CD14-positive monocyte (primary cell): ENCODE measurements around the gene PANK1. TPM values are rescaled to one million over a fixed set of nuclear protein-coding genes. Genes with fewer than 3 reads are reported as not detected.

ENCODE experiments used
- DNase-seq, 3 donors: peaks; one replicate each; pipeline ENCODE4 v3.0.0-alpha.2; 2011 to 2022
- H2AFZ ChIP-seq: 2 replicates; pipeline ENCODE4 v1.6.0; 2012; ENCODE audit warnings: mild to moderate bottlenecking, low read depth, low read length, inconsistent platforms; ENCODE audit not compliant: insufficient read depth, poor library complexity, severe bottlenecking
- H3K27ac ChIP-seq, 2 donors: 1 replicate in 1 of 2; 2 replicates in 1 of 2; pipeline ENCODE4 v1.5.1; 2012 to 2013; ENCODE audit warnings: low read length in 2 of 2, control low read depth in 1 of 2, inconsistent platforms in 1 of 2, low read depth in 1 of 2, mild to moderate bottlenecking in 1 of 2
- H3K27me3 ChIP-seq, 2 donors: one replicate each; pipeline versions ENCODE4 v1.6.0 to v1.6.1; 2011 to 2013; ENCODE audit warnings: low read length in 2 of 2; ENCODE audit not compliant: control insufficient read depth in 2 of 2, insufficient read depth in 2 of 2
- H3K36me3 ChIP-seq, 2 donors: replicated peaks in 1 of 2; 1 replicate in 1 of 2; 2 replicates in 1 of 2; pipeline versions ENCODE4 v1.5.1 to v1.6.1; 2012 to 2013; ENCODE audit warnings: low read length in 2 of 2, control low read depth in 1 of 2, inconsistent platforms in 1 of 2, mild to moderate bottlenecking in 1 of 2; ENCODE audit not compliant: insufficient read depth in 2 of 2, control insufficient read depth in 1 of 2
- H3K4me1 ChIP-seq, 2 donors: 1 replicate in 1 of 2; 2 replicates in 1 of 2; pipeline versions ENCODE4 v1.5.1 to v1.6.1; 2012 to 2013; ENCODE audit warnings: low read length in 2 of 2, control low read depth in 1 of 2, inconsistent platforms in 1 of 2, mild to moderate bottlenecking in 1 of 2, moderate library complexity in 1 of 2; ENCODE audit not compliant: insufficient read depth in 2 of 2, control insufficient read depth in 1 of 2
- H3K4me2 ChIP-seq: replicated peaks from 2 replicates; pipeline ENCODE3; 2012; ENCODE audit warnings: low read length, moderate library complexity, mild to moderate bottlenecking; ENCODE audit not compliant: poor library complexity, severe bottlenecking; ENCODE audit errors: extremely low read depth
- H3K4me3 ChIP-seq, 3 experiments: fragments of 200-600 bp in 1 of 3; sonication (generic) in 1 of 3; replicated peaks in 1 of 3; 1 replicate in 2 of 3; 2 replicates in 1 of 3; pipeline ENCODE4 v1.5.1; 2011 to 2013; ENCODE audit warnings: low read length in 3 of 3, mild to moderate bottlenecking in 3 of 3, control low read depth in 2 of 3, low read depth in 2 of 3, inconsistent platforms in 1 of 3, moderate library complexity in 1 of 3
- H3K79me2 ChIP-seq: 2 replicates; pipeline ENCODE4 v1.6.0; 2012; ENCODE audit warnings: mild to moderate bottlenecking, control low read depth, inconsistent platforms, low read length, moderate library complexity; ENCODE audit not compliant: insufficient read depth
- H3K9ac ChIP-seq: 2 replicates; pipeline ENCODE4 v1.6.0; 2017; ENCODE audit warnings: low read length, mild to moderate bottlenecking; ENCODE audit not compliant: insufficient read depth, poor library complexity, severe bottlenecking
- H3K9me3 ChIP-seq, 2 donors: replicated peaks in 1 of 2; 1 replicate in 1 of 2; 2 replicates in 1 of 2; pipeline versions ENCODE4 v1.5.1 to v1.6.1; 2012 to 2013; ENCODE audit warnings: low read length in 2 of 2, control low read depth in 1 of 2; ENCODE audit not compliant: control insufficient read depth in 1 of 2, insufficient read depth in 1 of 2
- H4K20me1 ChIP-seq: 2 replicates; pipeline ENCODE4 v1.6.0; 2012; ENCODE audit warnings: mild to moderate bottlenecking, low read length, control low read depth, moderate library complexity; ENCODE audit not compliant: insufficient read depth
- H3K27ac Mint-ChIP-seq, 7 donors: one replicate each; pipeline ENCODE4 v1.8.0; 2020; ENCODE audit warnings: mild to moderate bottlenecking in 7 of 7, mixed read lengths in 7 of 7, moderate library complexity in 6 of 7, inconsistent platforms in 2 of 7
- H3K27me3 Mint-ChIP-seq, 3 donors: one replicate each; pipeline ENCODE4 v1.8.0; 2021 to 2022; ENCODE audit warnings: low read depth in 3 of 3, mild to moderate bottlenecking in 3 of 3, mixed read lengths in 3 of 3, moderate library complexity in 3 of 3, inconsistent platforms in 1 of 3
- H3K36me3 Mint-ChIP-seq, 2 donors: one replicate each; pipeline ENCODE4 v1.8.0; 2020; ENCODE audit warnings: mixed read lengths in 2 of 2, inconsistent platforms in 1 of 2, mild to moderate bottlenecking in 1 of 2
- H3K4me1 Mint-ChIP-seq: one replicate; pipeline ENCODE4 v1.8.0; 2020; ENCODE audit warnings: mild to moderate bottlenecking, mixed read lengths
- H3K4me3 Mint-ChIP-seq, 2 donors: one replicate each; pipeline ENCODE4 v1.8.0; 2020; ENCODE audit warnings: mild to moderate bottlenecking in 2 of 2, mixed read lengths in 2 of 2, moderate library complexity in 1 of 2
- H3K9me3 Mint-ChIP-seq, 7 donors: one replicate each; pipeline ENCODE4 v1.8.0; 2020 to 2022; ENCODE audit warnings: mixed read lengths in 7 of 7, mild to moderate bottlenecking in 6 of 7, moderate library complexity in 6 of 7, inconsistent platforms in 2 of 7
- whole genome bisulfite sequencing: methylation state at CpG from one replicate; pipeline ENCODE4 v1.1.5; 2013; ENCODE audit warnings: missing lambda C conversion rate; ENCODE audit not compliant: insufficient coverage; 5-methylcytosine and 5-hydroxymethylcytosine counted together
- intact Hi-C, 2 donors: fragments of 100-400 bp; cut with micrococcal nuclease; formaldehyde crosslinking; loops; one replicate each; pipeline versions ENCODE4 v1.15.0 to v1.15.1; 2023
- polyA plus RNA-seq, 3 donors: library from polyadenylated mRNA; depleted of rRNA in 1 of 3; unstranded in 2 of 3; stranded (reverse) in 1 of 3; fragments of 300-500 nt in 2 of 3; fragments of >200 nt in 1 of 3; fragmentation: Illumina TruSeq in 2 of 3; gene quantifications; 1 replicate in 2 of 3; 2 replicates in 1 of 3; pipeline ENCODE4 v1.2.3, GENCODE V29; 2012 to 2021
- TF ChIP-seq, protein P1 (sequence below): fragments of 200-600 bp; IDR thresholded peaks from one replicate; pipeline ENCODE4 v1.8.0; 2022; ENCODE audit warnings: antibody characterized with exemption, mild to moderate bottlenecking

The PANK1 gene
- polyA plus RNA-seq, 3 donors = 0.31 to 0.67 (median 0.61) TPM

DNA sequence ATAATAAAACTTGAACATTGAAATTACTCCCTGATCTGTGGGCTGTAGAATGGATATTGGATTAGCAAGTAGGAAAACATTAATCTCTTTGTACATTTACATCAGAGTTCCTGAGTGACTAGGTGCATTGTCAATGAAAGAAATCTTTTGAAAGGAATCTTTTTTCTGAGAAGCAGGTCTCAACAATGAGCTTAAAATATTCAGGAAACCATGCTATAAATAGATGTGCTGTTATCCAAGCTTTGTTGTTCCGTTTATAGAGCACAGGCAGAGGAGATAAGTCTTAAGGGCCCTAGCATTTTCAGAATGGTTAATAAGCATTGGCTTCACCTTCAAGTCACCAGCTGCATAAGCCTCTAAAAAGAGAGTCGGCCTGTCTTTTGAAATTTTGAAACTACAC, 68.3 kb downstream of the PANK1 start:
- peaks cover 0 to 4% (median 2%) of the 10 kb centered on the region in 7 donors for H3K9me3 Mint-ChIP-seq
- Histone ChIP-seq H4K20me1 (no peaks in the 10 kb centered on the region), H3K9me3 (no peaks in the 10 kb centered on the region), H2AFZ (no peak overlapping the region), H3K4me2 (no peak overlapping the region), H3K36me3 (no peaks in the 10 kb centered on the region), H3K27me3 (no peaks in the 10 kb centered on the region), H3K4me1 (no peaks in the 10 kb centered on the region), H3K4me3 (no peak overlapping the region), H3K27ac (no peak overlapping the region), H3K79me2 (no peaks in the 10 kb centered on the region), H3K9ac (no peak overlapping the region)
- WGBS = no CpG with 5 or more reads among the region's 2 CpGs
- peaks cover 0 to 3% of the 10 kb centered on the region in 2 donors for H3K36me3 Mint-ChIP-seq
- no peaks in the 10 kb centered on the region for H3K27me3 Mint-ChIP-seq
- H3K4me1 Mint-ChIP-seq = peaks cover 4% of the 10 kb centered on the region
- TF ChIP-seq, protein P1, sequence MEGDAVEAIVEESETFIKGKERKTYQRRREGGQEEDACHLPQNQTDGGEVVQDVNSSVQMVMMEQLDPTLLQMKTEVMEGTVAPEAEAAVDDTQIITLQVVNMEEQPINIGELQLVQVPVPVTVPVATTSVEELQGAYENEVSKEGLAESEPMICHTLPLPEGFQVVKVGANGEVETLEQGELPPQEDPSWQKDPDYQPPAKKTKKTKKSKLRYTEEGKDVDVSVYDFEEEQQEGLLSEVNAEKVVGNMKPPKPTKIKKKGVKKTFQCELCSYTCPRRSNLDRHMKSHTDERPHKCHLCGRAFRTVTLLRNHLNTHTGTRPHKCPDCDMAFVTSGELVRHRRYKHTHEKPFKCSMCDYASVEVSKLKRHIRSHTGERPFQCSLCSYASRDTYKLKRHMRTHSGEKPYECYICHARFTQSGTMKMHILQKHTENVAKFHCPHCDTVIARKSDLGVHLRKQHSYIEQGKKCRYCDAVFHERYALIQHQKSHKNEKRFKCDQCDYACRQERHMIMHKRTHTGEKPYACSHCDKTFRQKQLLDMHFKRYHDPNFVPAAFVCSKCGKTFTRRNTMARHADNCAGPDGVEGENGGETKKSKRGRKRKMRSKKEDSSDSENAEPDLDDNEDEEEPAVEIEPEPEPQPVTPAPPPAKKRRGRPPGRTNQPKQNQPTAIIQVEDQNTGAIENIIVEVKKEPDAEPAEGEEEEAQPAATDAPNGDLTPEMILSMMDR = no peak
- H3K27ac Mint-ChIP-seq = no peak overlapping the region
- DNase-seq = no peak
- no peak overlapping the region for H3K4me3 Mint-ChIP-seq
- intact Hi-C loops = no loop called here

DNA sequence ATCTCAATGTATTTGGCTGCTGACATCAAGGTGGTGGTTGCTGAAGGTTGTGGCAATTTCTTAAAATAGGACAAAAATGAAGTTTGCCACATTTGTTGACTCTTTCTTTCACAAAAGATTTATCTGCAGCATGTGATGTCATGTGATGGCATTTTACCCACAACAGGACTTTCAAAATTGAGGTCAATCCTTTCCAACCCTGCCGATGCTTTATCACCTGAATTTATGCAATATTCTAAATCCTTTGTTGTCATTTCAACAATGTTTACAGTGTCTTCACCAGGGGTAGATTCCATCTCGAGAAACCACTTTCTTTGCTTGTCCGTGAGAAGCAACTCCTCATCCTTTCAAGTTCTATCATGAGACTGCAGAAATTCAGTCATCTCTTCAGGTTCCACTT, 69.0 kb downstream of the PANK1 start:
- DNase-seq = no peak
- Histone ChIP-seq H3K79me2 (no peaks in the 10 kb centered on the region), H3K9me3 (no peaks in the 10 kb centered on the region), H2AFZ (no peak overlapping the region), H3K4me1 (no peaks in the 10 kb centered on the region), H3K36me3 (no peaks in the 10 kb centered on the region), H3K9ac (no peak overlapping the region), H3K4me2 (no peak overlapping the region), H3K27me3 (no peaks in the 10 kb centered on the region), H3K4me3 (no peak overlapping the region), H4K20me1 (no peaks in the 10 kb centered on the region), H3K27ac (no peak overlapping the region)
- intact Hi-C loops = no loop called here
- H3K36me3 Mint-ChIP-seq = peaks cover 0 to 3% of the 10 kb centered on the region in 2 donors
- TF ChIP-seq, protein P1 = no peak
- no peaks in the 10 kb centered on the region for H3K27me3 Mint-ChIP-seq
- WGBS = 100% methylated on average over 3 of the region's 3 CpGs
- peaks cover 0 to 4% (median 0%) of the 10 kb centered on the region in 7 donors for H3K9me3 Mint-ChIP-seq
- H3K27ac Mint-ChIP-seq = no peak overlapping the region
- peaks cover 4% of the 10 kb centered on the region for H3K4me1 Mint-ChIP-seq
- H3K4me3 Mint-ChIP-seq = no peak overlapping the region
